Endodermal cell (in vitro differentiated cells): ENCODE results near the gene TBRG1. TPM values are rescaled to one million over a fixed set of nuclear protein-coding genes. Genes with fewer than 3 reads are reported as not detected.

Experiments
- DNase-seq: peaks from one replicate; pipeline ENCODE4 v3.0.0-alpha.2; 2017
- H3K27ac ChIP-seq: 2 replicates; pipeline ENCODE4 v1.5.1; 2013; ENCODE audit warnings: mild to moderate bottlenecking, low read depth, low read length, moderate library complexity
- H3K27me3 ChIP-seq: 2 replicates; pipeline ENCODE4 v1.6.1; 2013; ENCODE audit warnings: mild to moderate bottlenecking, low read length, moderate library complexity; ENCODE audit not compliant: insufficient read depth, control insufficient read depth, poor library complexity, severe bottlenecking
- H3K36me3 ChIP-seq: 2 replicates; pipeline ENCODE4 v1.7.0; 2013; ENCODE audit warnings: mild to moderate bottlenecking, low read length, moderate library complexity; ENCODE audit not compliant: control insufficient read depth, insufficient read depth
- H3K4me1 ChIP-seq: one replicate; pipeline ENCODE4 v1.7.0; 2013; ENCODE audit warnings: low read length; ENCODE audit not compliant: control insufficient read depth, insufficient read depth
- H3K4me3 ChIP-seq: 2 replicates; pipeline ENCODE4 v1.5.1; 2013; ENCODE audit warnings: mild to moderate bottlenecking, low read length, moderate library complexity
- H3K9ac ChIP-seq: 2 replicates; pipeline ENCODE4 v1.6.1; 2013; ENCODE audit warnings: mild to moderate bottlenecking, low read length, moderate library complexity; ENCODE audit not compliant: poor library complexity, severe bottlenecking; ENCODE audit errors: extremely low read depth
- H3K9me3 ChIP-seq: 2 replicates; pipeline ENCODE4 v1.6.1; 2013; ENCODE audit warnings: mild to moderate bottlenecking, low read length, moderate library complexity; ENCODE audit not compliant: control insufficient read depth
- H3K27ac Mint-ChIP-seq: 2 replicates; pipeline ENCODE4 v1.8.0; 2020; ENCODE audit warnings: mixed read lengths
- H3K27me3 Mint-ChIP-seq: 2 replicates; pipeline ENCODE4 v1.8.0; 2021; ENCODE audit warnings: mild to moderate bottlenecking, mixed read lengths; ENCODE audit not compliant: insufficient read depth
- H3K36me3 Mint-ChIP-seq: 2 replicates; pipeline ENCODE4 v1.8.0; 2020; ENCODE audit warnings: low read depth, mixed read lengths
- H3K4me1 Mint-ChIP-seq: 2 replicates; pipeline ENCODE4 v1.8.0; 2020; ENCODE audit warnings: mixed read lengths
- H3K4me3 Mint-ChIP-seq: 2 replicates; pipeline ENCODE4 v1.8.0; 2020; ENCODE audit warnings: mild to moderate bottlenecking, moderate library complexity, mixed read lengths
- H3K9me3 Mint-ChIP-seq: 2 replicates; pipeline ENCODE4 v1.8.0; 2020; ENCODE audit warnings: mild to moderate bottlenecking, mixed read lengths
- CTCF ChIP-seq: fragments of 200-600 bp; sonication (generic); conservative IDR thresholded peaks from 2 replicates; pipeline ENCODE4 v1.5.0; 2021; ENCODE audit warnings: antibody characterized with exemption, mild to moderate bottlenecking
- WGBS, 2 experiments: methylation state at CpG; one replicate each; pipeline versions ENCODE4 v1.1.5 to v1.1.7; 2013; ENCODE audit warnings: missing lambda C conversion rate in 2 of 2, mixed read lengths in 1 of 2; ENCODE audit not compliant: insufficient coverage in 1 of 2, insufficient read length in 1 of 2; 5-methylcytosine and 5-hydroxymethylcytosine counted together
- total RNA-seq, 2 donors: library from RNA; stranded (reverse); fragmentation: NEBNext Ultra II Directional in 1 of 2; extraction: Animal tissue kit (Norgen Biotek cat#: 25700) in 1 of 2; gene quantifications; 2 replicates in 1 of 2; 3 replicates in 1 of 2; pipeline ENCODE4 v1.2.1, GENCODE V29; 2021

TBRG1 gene
- total RNA-seq, 2 donors from 2014 or later, result 30.9 to 31.3 TPM

GRCh38 chr11:124592627-124593026 lies 30.0 kb upstream of the TBRG1 start:
- H3K27me3 Mint-ChIP-seq, result no peaks in the 10 kb centered on the region
- 93 to 100% methylated on average over 1 to 6 of the region's 6 CpGs for WGBS, 2 experiments
- H3K27ac Mint-ChIP-seq, result no peak overlapping the region

GRCh38 chr11:124595302-124595701 lies 27.4 kb upstream of the TBRG1 start:
- no peak overlapping the region for H3K27ac ChIP-seq
- no peaks in the 10 kb centered on the region for H3K4me1 Mint-ChIP-seq
- H3K27me3 ChIP-seq, result no peaks in the 10 kb centered on the region
- no peak for DNase-seq
- no peaks in the 10 kb centered on the region for H3K36me3 ChIP-seq
- no peaks in the 10 kb centered on the region for H3K4me1 ChIP-seq
- H3K36me3 Mint-ChIP-seq, result no peaks in the 10 kb centered on the region
- H3K9me3 Mint-ChIP-seq, result no peaks in the 10 kb centered on the region
- no peak overlapping the region for H3K4me3 Mint-ChIP-seq
- no peaks in the 10 kb centered on the region for H3K27me3 Mint-ChIP-seq
- no peaks in the 10 kb centered on the region for H3K9me3 ChIP-seq
- no peak for TF ChIP-seq CTCF
- H3K4me3 ChIP-seq, result no peak overlapping the region
- no peak overlapping the region for H3K27ac Mint-ChIP-seq
- H3K9ac ChIP-seq, result no peak overlapping the region
- WGBS, 2 experiments, result 60 to 84% methylated on average over 1 to 3 of the region's 3 CpGs

More at GRCh38 chr11:124592627-124593026, 30.0 kb upstream of the TBRG1 start:
- Histone ChIP-seq H3K4me3 (no peak overlapping the region), H3K9me3 (no peaks in the 10 kb centered on the region), H3K27me3 (no peaks in the 10 kb centered on the region), H3K4me1 (no peaks in the 10 kb centered on the region), H3K36me3 (no peaks in the 10 kb centered on the region), H3K9ac (no peak overlapping the region), H3K27ac (no peak overlapping the region)
- H3K9me3 Mint-ChIP-seq, result no peaks in the 10 kb centered on the region
- no peaks in the 10 kb centered on the region for H3K36me3 Mint-ChIP-seq
- no peak for DNase-seq
- H3K4me1 Mint-ChIP-seq, result no peaks in the 10 kb centered on the region
- H3K4me3 Mint-ChIP-seq, result no peak overlapping the region
- TF ChIP-seq CTCF, result no peak

GRCh38 chr11:124597626-124598025 lies 25.0 kb upstream of the TBRG1 start:
- Mint-ChIP-seq H3K9me3 (no peaks in the 10 kb centered on the region), H3K4me1 (no peaks in the 10 kb centered on the region)
- H3K4me1 ChIP-seq, result no peaks in the 10 kb centered on the region

More at GRCh38 chr11:124597626-124598025, 25.0 kb upstream of the TBRG1 start:
- H3K4me3 ChIP-seq, result no peak overlapping the region
- no peak overlapping the region for H3K27ac Mint-ChIP-seq
- no peak for DNase-seq
- H3K9ac ChIP-seq, result no peak overlapping the region
- no peaks in the 10 kb centered on the region for H3K9me3 ChIP-seq
- no peaks in the 10 kb centered on the region for H3K36me3 ChIP-seq
- H3K4me3 Mint-ChIP-seq, result no peak overlapping the region
- H3K27me3 ChIP-seq, result no peaks in the 10 kb centered on the region
- no peak for TF ChIP-seq CTCF
- no peak overlapping the region for H3K27ac ChIP-seq
- H3K36me3 Mint-ChIP-seq, result no peaks in the 10 kb centered on the region
- H3K27me3 Mint-ChIP-seq, result no peaks in the 10 kb centered on the region
